Neural progenitor cell (in vitro differentiated cells): Measurements from ENCODE around the gene NSRP1.

Experiments used
- EZH2phosphoT487 ChIP-seq: fragments of 200-600 bp; sonication (generic); IDR thresholded peaks from 2 replicates; pipeline ENCODE4 v1.6.1; 2017; ENCODE audit warnings: antibody characterized with exemption
- TF ChIP-seq, protein P1 (sequence below): fragments of 200-600 bp; sonication (generic); IDR thresholded peaks from 2 replicates; pipeline ENCODE4 v1.5.1; 2017; ENCODE audit warnings: antibody characterized with exemption, mild to moderate bottlenecking

DNA sequence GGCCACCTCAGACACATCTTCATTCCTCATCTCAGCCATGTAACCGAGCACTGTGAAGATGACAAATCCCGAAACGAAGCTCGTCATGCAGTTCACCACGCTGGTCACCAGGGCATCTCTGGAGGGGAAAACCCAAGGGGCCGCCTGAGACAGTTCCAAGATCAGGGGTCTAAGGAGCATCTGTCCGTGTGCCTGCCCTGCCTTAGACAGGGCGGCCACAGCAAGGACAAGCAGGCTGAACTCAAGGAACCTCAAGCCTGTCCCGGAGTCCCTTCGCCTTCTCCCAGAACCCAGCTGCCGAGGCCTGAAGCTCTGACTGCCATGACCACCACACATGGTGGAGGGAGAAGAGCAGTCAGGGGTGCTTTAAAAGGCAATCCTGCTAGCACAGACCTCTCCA is 96.1 kb downstream of the NSRP1 start:
- TF ChIP-seq, protein P1, sequence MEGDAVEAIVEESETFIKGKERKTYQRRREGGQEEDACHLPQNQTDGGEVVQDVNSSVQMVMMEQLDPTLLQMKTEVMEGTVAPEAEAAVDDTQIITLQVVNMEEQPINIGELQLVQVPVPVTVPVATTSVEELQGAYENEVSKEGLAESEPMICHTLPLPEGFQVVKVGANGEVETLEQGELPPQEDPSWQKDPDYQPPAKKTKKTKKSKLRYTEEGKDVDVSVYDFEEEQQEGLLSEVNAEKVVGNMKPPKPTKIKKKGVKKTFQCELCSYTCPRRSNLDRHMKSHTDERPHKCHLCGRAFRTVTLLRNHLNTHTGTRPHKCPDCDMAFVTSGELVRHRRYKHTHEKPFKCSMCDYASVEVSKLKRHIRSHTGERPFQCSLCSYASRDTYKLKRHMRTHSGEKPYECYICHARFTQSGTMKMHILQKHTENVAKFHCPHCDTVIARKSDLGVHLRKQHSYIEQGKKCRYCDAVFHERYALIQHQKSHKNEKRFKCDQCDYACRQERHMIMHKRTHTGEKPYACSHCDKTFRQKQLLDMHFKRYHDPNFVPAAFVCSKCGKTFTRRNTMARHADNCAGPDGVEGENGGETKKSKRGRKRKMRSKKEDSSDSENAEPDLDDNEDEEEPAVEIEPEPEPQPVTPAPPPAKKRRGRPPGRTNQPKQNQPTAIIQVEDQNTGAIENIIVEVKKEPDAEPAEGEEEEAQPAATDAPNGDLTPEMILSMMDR = no peak
- TF ChIP-seq EZH2phosphoT487 = no peak
